HEK293T (cell line): ENCODE measurements around the gene RNASE7.

Experiments used
- BHLHE40 ChIP-seq: fragments of 450-650 bp; IDR thresholded peaks from 2 replicates; pipeline ENCODE4 v1.6.1; 2016; ENCODE audit warnings: mild to moderate bottlenecking, moderate library complexity, borderline replicate concordance
- FOXM1 ChIP-seq: fragments of 450-650 bp; IDR thresholded peaks from 2 replicates; pipeline ENCODE4 v1.6.1; 2017; ENCODE audit warnings: mild to moderate bottlenecking, borderline replicate concordance

GRCh38 chr14:21054123-21054767 is 12.1 kb downstream of the RNASE7 start:
- no peak for TF ChIP-seq FOXM1
- TF ChIP-seq BHLHE40: no peak
